PC-9 (cell line): ENCODE data around the gene BFSP2. TPM values are rescaled to one million over a fixed set of nuclear protein-coding genes. Genes with fewer than 3 reads are reported as not detected.

Source experiments
- BruUV-seq: library from RNA; stranded (reverse); fragments of 400-500 nt; replicated peaks from 2 replicates; lab custom pipeline; 2021; lab: Mats Ljungman, UMichigan
- CTCF ChIA-PET: fragments of 300-600 bp; sonication (Branson Sonifier 250); formaldehyde crosslinking; loops from one replicate; lab custom pipeline; 2022; ENCODE audit warnings: antibody characterized with exemption; lab: Charles Lee
- POLR2A ChIA-PET: fragments of 300-600 bp; sonication (Branson Sonifier 250); formaldehyde crosslinking; loops from one replicate; lab custom pipeline; 2022; ENCODE audit warnings: antibody characterized with exemption; ENCODE audit not compliant: unreplicated experiment; lab: Charles Lee
- DNase-seq, 2 experiments: peaks; one replicate each; pipeline versions ENCODE4 v3.0.0 to v3.0.0-alpha.2; 2015 to 2022; ENCODE audit warnings: mixed read lengths in 1 of 2
- H2AFZ ChIP-seq: fragments of 200-600 bp; sonication (generic); 2 replicates; pipeline ENCODE4 v1.8.1; 2017; ENCODE audit warnings: antibody characterized with exemption
- H3F3A ChIP-seq: fragments of 200-600 bp; sonication (generic); 2 replicates; pipeline ENCODE4 v1.8.1; 2017; ENCODE audit warnings: antibody characterized with exemption, mild to moderate bottlenecking, low read depth; ENCODE audit not compliant: insufficient read depth
- H3K27ac ChIP-seq: fragments of 200-600 bp; sonication (generic); 2 replicates; pipeline ENCODE4 v1.6.1; 2016; ENCODE audit warnings: mixed run types
- H3K27me3 ChIP-seq: fragments of 200-600 bp; sonication (generic); 2 replicates; pipeline ENCODE4 v1.6.1; 2016; ENCODE audit warnings: low read depth, mixed run types; ENCODE audit not compliant: insufficient read depth
- H3K36me3 ChIP-seq: fragments of 200-600 bp; sonication (generic); 2 replicates; pipeline ENCODE4 v1.6.1; 2016; ENCODE audit warnings: low read depth, mixed run types
- H3K4me1 ChIP-seq: fragments of 200-600 bp; sonication (generic); replicated peaks from 2 replicates; pipeline ENCODE4 v1.6.1; 2016; ENCODE audit warnings: mixed run types; ENCODE audit not compliant: insufficient read depth
- H3K4me2 ChIP-seq: fragments of 200-600 bp; sonication (generic); 2 replicates; pipeline ENCODE4 v1.6.1; 2017; ENCODE audit warnings: mixed run types
- H3K4me3 ChIP-seq: fragments of 200-600 bp; sonication (generic); 2 replicates; pipeline ENCODE4 v1.6.1; 2016; ENCODE audit warnings: mixed run types
- H3K79me2 ChIP-seq: fragments of 200-600 bp; sonication (generic); 2 replicates; pipeline ENCODE4 v1.6.1; 2017; ENCODE audit warnings: low read depth, mixed run types
- H3K9me2 ChIP-seq: fragments of 200-600 bp; sonication (generic); 2 replicates; pipeline ENCODE4 v1.8.1; 2017; ENCODE audit warnings: mild to moderate bottlenecking; ENCODE audit not compliant: insufficient read depth
- H3K9me3 ChIP-seq: fragments of 200-600 bp; sonication (generic); 2 replicates; pipeline ENCODE4 v1.8.1; 2016; ENCODE audit warnings: low read depth; ENCODE audit not compliant: insufficient read depth
- H4K20me1 ChIP-seq: fragments of 200-600 bp; sonication (generic); 2 replicates; pipeline ENCODE4 v1.8.1; 2017; ENCODE audit not compliant: insufficient read depth
- CTCF ChIP-seq: fragments of 200-600 bp; sonication (generic); conservative IDR thresholded peaks from 2 replicates; pipeline ENCODE4 v1.6.1; 2017; ENCODE audit warnings: mixed run types, antibody characterized with exemption, mild to moderate bottlenecking, moderate library complexity
- EZH2 ChIP-seq: fragments of 200-600 bp; sonication (generic); IDR thresholded peaks from 2 replicates; pipeline ENCODE4 v1.8.0; 2017; ENCODE audit warnings: antibody characterized with exemption, low read depth
- intact Hi-C: fragments of 100-400 bp; cut with micrococcal nuclease; formaldehyde crosslinking; loops from one replicate; pipeline ENCODE4 v1.10.0; 2022; ENCODE audit not compliant: unreplicated experiment
- total RNA-seq: library from RNA; stranded (reverse); gene quantifications from 2 replicates; pipeline ENCODE4 v1.2.3, GENCODE V29; 2021

Gene BFSP2
- total RNA-seq, 1 experiment from 2014 or later: not detected

GRCh38 chr3:133460809-133461208 lies 61.0 kb downstream of the BFSP2 start:
- BruUV-seq: no TSS peak
- H3K27me3 ChIP-seq: no peaks in the 10 kb centered on the region
- no peak overlapping the region for H3K4me3 ChIP-seq
- peaks cover 33% of the 10 kb centered on the region for H3F3A ChIP-seq
- ChIA-PET CTCF (interaction anchor here (0.6 kb wide), 1 partner anchor 19 kb away, joined by 3 read pairs; no protein-coding TSS in a partner anchor), POLR2A (no interaction called here)
- H3K27ac ChIP-seq: peak overlapping the region; percentile 64
- TF ChIP-seq CTCF (no peak), EZH2 (no peak)
- peak in 1 of 2 experiments; percentile 58 for DNase-seq
- intact Hi-C loops: loop anchor here (1.0 to 10.0 kb wide), 2 partner anchors 19 to 344 kb away; partner anchors contain the start of gene SRPRB
- H4K20me1 ChIP-seq: no peaks in the 10 kb centered on the region
- no peaks in the 10 kb centered on the region for H3K79me2 ChIP-seq
- H3K4me1 ChIP-seq: peaks cover 43% of the 10 kb centered on the region
- no peaks in the 10 kb centered on the region for H3K9me3 ChIP-seq
- no peaks in the 10 kb centered on the region for H3K36me3 ChIP-seq
- H3K9me2 ChIP-seq: no peaks in the 10 kb centered on the region
- peak overlapping the region; percentile 43 for H3K4me2 ChIP-seq
- no peak overlapping the region for H2AFZ ChIP-seq

- CTCF ChIA-PET: no interaction called here
- H3F3A ChIP-seq: peaks cover 33% of the 10 kb centered on the region
- peak; percentile 51 to 81 for DNase-seq
- H3K9me3 ChIP-seq: no peaks in the 10 kb centered on the region
- no peaks in the 10 kb centered on the region for H3K36me3 ChIP-seq
- peak overlapping the region; percentile 43 for H3K4me2 ChIP-seq
- no TSS peak for BruUV-seq
- no peaks in the 10 kb centered on the region for H4K20me1 ChIP-seq
- intact Hi-C loops: loop anchor here (1.0 to 10.0 kb wide), 2 partner anchors 19 to 344 kb away; partner anchors contain the start of gene SRPRB
- H3K9me2 ChIP-seq: no peaks in the 10 kb centered on the region
- no peak overlapping the region for H3K4me3 ChIP-seq
- peak overlapping the region; percentile 64 for H3K27ac ChIP-seq
- H3K27me3 ChIP-seq: no peaks in the 10 kb centered on the region
- peaks cover 43% of the 10 kb centered on the region for H3K4me1 ChIP-seq
- no peak overlapping the region for H2AFZ ChIP-seq
- POLR2A ChIA-PET: no interaction called here
- no peaks in the 10 kb centered on the region for H3K79me2 ChIP-seq
- TF ChIP-seq EZH2: no peak
- TF ChIP-seq CTCF: no peak
Measured at GRCh38 chr3:133461291-133461690, 61.4 kb downstream of the BFSP2 start.

GRCh38 chr3:133463347-133463860 lies 63.5 kb downstream of the BFSP2 start:
- POLR2A ChIA-PET: interaction anchor here (0.6 kb wide), 1 partner anchor 206 kb away, joined by 3 read pairs; no protein-coding TSS in a partner anchor
- no peaks in the 10 kb centered on the region for H3K79me2 ChIP-seq
- no peaks in the 10 kb centered on the region for H3K27me3 ChIP-seq
- intact Hi-C loops: loop anchor here (1.0 to 10.0 kb wide), 2 partner anchors 110 to 341 kb away; partner anchors contain the start of genes CDV3 and SRPRB
- H3K4me3 ChIP-seq: no peak overlapping the region
- BruUV-seq: no TSS peak
- TF ChIP-seq EZH2 (no peak), CTCF (no peak)
- peaks cover 43% of the 10 kb centered on the region for H3K4me1 ChIP-seq
- no peaks in the 10 kb centered on the region for H3K9me2 ChIP-seq
- H3K9me3 ChIP-seq: no peaks in the 10 kb centered on the region
- H3K4me2 ChIP-seq: peak overlapping the region; percentile 27
- no peaks in the 10 kb centered on the region for H4K20me1 ChIP-seq
- H2AFZ ChIP-seq: no peak overlapping the region
- no peaks in the 10 kb centered on the region for H3K36me3 ChIP-seq
- H3K27ac ChIP-seq: peak overlapping the region; percentile 55
- DNase-seq: peak; percentile 70 to 81
- peaks cover 33% of the 10 kb centered on the region for H3F3A ChIP-seq
- CTCF ChIA-PET: interaction anchor here (0.8 kb wide), 1 partner anchor 105 kb away, joined by 15 read pairs; no protein-coding TSS in a partner anchor
